GM10248 (cell line): Measurements from ENCODE around the gene ARPP21.

ENCODE experiments used
- CTCF ChIA-PET: fragments of 300-600 bp; sonication (Branson Sonifier 250); formaldehyde crosslinking; extraction: SDS; loops from one replicate; lab custom pipeline; 2021; ENCODE audit warnings: antibody characterized with exemption; lab: Yijun Ruan, JAX
- POLR2A ChIA-PET: fragments of 350-650 bp; sonication (Branson Sonifier 250); formaldehyde crosslinking; extraction: SDS; loops from one replicate; lab custom pipeline; 2020; ENCODE audit warnings: antibody characterized with exemption; lab: Yijun Ruan, JAX
- DNase-seq: peaks from one replicate; pipeline ENCODE4 v3.0.0; 2012; ENCODE audit errors: extremely low spot score
- CTCF ChIP-seq: IDR thresholded peaks from 2 replicates; pipeline ENCODE4 v1.5.1; 2012; ENCODE audit warnings: mild to moderate bottlenecking, low read depth; ENCODE audit errors: extremely low read depth, missing control alignments, control extremely low read depth

ARPP21 gene

GRCh38 chr3:35722902-35723301, 83.6 kb downstream of the ARPP21 start:
- CTCF ChIA-PET = interaction anchor here (1.3 kb wide), 1 partner anchor 12 kb away, joined by 3 read pairs; no protein-coding TSS in a partner anchor
- POLR2A ChIA-PET = no interaction called here
- no peak for DNase-seq
- no peak for TF ChIP-seq CTCF

- no peak for DNase-seq
- ChIA-PET CTCF (interaction anchor here (0.9 to 1.4 kb wide), 3 partner anchors 11 to 18 kb away, joined by 3 read pairs; no protein-coding TSS in a partner anchor), POLR2A (no interaction called here)
- TF ChIP-seq CTCF = no peak
Measured at GRCh38 chr3:35723480-35724097, 84.3 kb downstream of the ARPP21 start.

GRCh38 chr3:35724106-35724505, 84.8 kb downstream of the ARPP21 start:
- ChIA-PET POLR2A (no interaction called here), CTCF (interaction anchor here (0.9 to 1.4 kb wide), 2 partner anchors 10 to 18 kb away, joined by 3 read pairs; no protein-coding TSS in a partner anchor)
- no peak for DNase-seq
- TF ChIP-seq CTCF = no peak

GRCh38 chr3:35727179-35727578, 87.9 kb downstream of the ARPP21 start:
- CTCF ChIA-PET = no interaction called here
- POLR2A ChIA-PET = no interaction called here
- no peak for DNase-seq
- no peak for TF ChIP-seq CTCF

DNA sequence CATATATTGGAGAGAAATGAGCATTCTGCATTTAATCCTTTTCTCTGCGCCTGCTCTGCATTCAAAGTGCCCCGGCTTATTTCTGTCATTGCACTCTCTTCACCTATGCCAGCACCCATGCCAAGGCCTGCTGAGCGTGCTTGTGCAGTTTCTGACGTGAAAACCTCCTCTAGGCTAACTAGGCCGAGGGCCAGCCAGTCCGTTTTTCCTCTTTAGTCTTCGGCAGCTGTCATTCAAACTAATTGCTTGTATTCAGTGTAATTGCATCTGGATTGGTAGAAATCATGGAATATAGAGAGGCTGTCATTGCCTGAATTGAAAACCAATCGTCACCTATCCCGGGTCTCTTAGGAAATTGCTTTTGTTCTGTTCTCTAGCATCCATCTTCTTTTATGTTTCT, 94.0 kb downstream of the ARPP21 start:
- ChIA-PET CTCF (no interaction called here), POLR2A (no interaction called here)
- no peak for DNase-seq
- no peak for TF ChIP-seq CTCF

GRCh38 chr3:35733864-35734263, 94.5 kb downstream of the ARPP21 start:
- ChIA-PET CTCF (interaction anchor here (1.1 kb wide), 1 partner anchor 10 kb away, joined by 3 read pairs; no protein-coding TSS in a partner anchor), POLR2A (no interaction called here)
- TF ChIP-seq CTCF = no peak
- DNase-seq = no peak
